Endothelial cell of umbilical vein (primary cell): ENCODE measurements around the gene BMX. TPM values are rescaled to one million over a fixed set of nuclear protein-coding genes. Genes with fewer than 3 reads are reported as not detected.

Source experiments
- BruUV-seq: library from RNA; stranded (reverse); fragments of 400-500 nt; replicated peaks from 2 replicates; lab custom pipeline; 2021; lab: Mats Ljungman, UMichigan
- CTCF ChIA-PET: fragments of 300-600, 350-600 bp; sonication (Branson Sonifier 250); formaldehyde crosslinking; loops from one replicate; lab custom pipeline; 2021; ENCODE audit warnings: antibody characterized with exemption, inconsistent platforms; lab: Charles Lee
- POLR2A ChIA-PET: fragments of 300-600, 350-600 bp; sonication (Branson Sonifier 250); formaldehyde crosslinking; loops from one replicate; lab custom pipeline; 2021; ENCODE audit warnings: antibody characterized with exemption, inconsistent platforms; lab: Charles Lee
- DNase-seq: peaks from one replicate; pipeline ENCODE4 v3.0.0-alpha.2; 2011; ENCODE audit warnings: low read depth, low spot score
- FAIRE-seq: peaks from 2 replicates; lab custom pipeline; 2011; peaks lifted over from hg19 to GRCh38; lab: Jason Lieb, UNC
- H2AFZ ChIP-seq: 2 replicates; pipeline ENCODE4 v1.6.0; 2012; ENCODE audit warnings: low read depth, low read length, control low read depth, inconsistent platforms
- H3K27ac ChIP-seq: 2 replicates; pipeline ENCODE4 v1.5.1; 2011; ENCODE audit warnings: low read depth, mild to moderate bottlenecking, control low read depth, low read length, moderate library complexity; ENCODE audit not compliant: insufficient read depth
- H3K27me3 ChIP-seq, 2 experiments: 2 replicates each; pipeline versions ENCODE4 v1.6.0 to v1.6.1; 2011; ENCODE audit warnings: low read length in 2 of 2, mixed read lengths in 1 of 2; ENCODE audit not compliant: control insufficient read depth in 2 of 2, insufficient read depth in 2 of 2
- H3K36me3 ChIP-seq, 2 experiments: 2 replicates in 1 of 2; 3 replicates in 1 of 2; pipeline ENCODE4 v1.5.1; 2011; ENCODE audit warnings: low read length in 2 of 2, mild to moderate bottlenecking in 1 of 2, moderate library complexity in 1 of 2; ENCODE audit not compliant: control insufficient read depth in 2 of 2, insufficient read depth in 2 of 2; ENCODE audit errors: extremely low read depth in 1 of 2
- H3K4me1 ChIP-seq: 3 replicates; pipeline ENCODE4 v1.5.1; 2011; ENCODE audit warnings: mild to moderate bottlenecking, low read length; ENCODE audit not compliant: control insufficient read depth, insufficient read depth; ENCODE audit errors: extremely low read depth
- H3K4me2 ChIP-seq: 2 replicates; pipeline ENCODE4 v1.6.1; 2011; ENCODE audit warnings: low read length, control low read depth, mixed read lengths; ENCODE audit not compliant: insufficient read depth
- H3K4me3 ChIP-seq, 3 experiments: fragments of 200-600 bp in 1 of 3; sonication (generic), shearing (Covaris generic) in 1 of 3; replicated peaks in 1 of 3; 2 replicates each; pipeline ENCODE4 v1.5.1; 2011 to 2016; ENCODE audit warnings: control low read depth in 3 of 3, low read length in 3 of 3, mild to moderate bottlenecking in 2 of 3, inconsistent platforms in 1 of 3, low read depth in 1 of 3, moderate library complexity in 1 of 3; ENCODE audit not compliant: insufficient read depth in 1 of 3
- H3K79me2 ChIP-seq: 2 replicates; pipeline ENCODE4 v1.6.0; 2012; ENCODE audit warnings: low read length, inconsistent platforms; ENCODE audit not compliant: control insufficient read depth, insufficient read depth
- H3K9ac ChIP-seq: replicated peaks from 2 replicates; pipeline ENCODE3; 2011; ENCODE audit warnings: low read length, control low read depth; ENCODE audit not compliant: insufficient read depth; ENCODE audit errors: extremely low read depth
- H3K9me1 ChIP-seq: replicated peaks from 3 replicates; pipeline ENCODE4 v1.6.0; 2011; ENCODE audit warnings: mild to moderate bottlenecking, low read length; ENCODE audit not compliant: control insufficient read depth, insufficient read depth; ENCODE audit errors: extremely low read depth
- H3K9me3 ChIP-seq: replicated peaks from 2 replicates; pipeline ENCODE4 v1.5.1; 2012; ENCODE audit warnings: low read length, inconsistent platforms; ENCODE audit not compliant: control insufficient read depth, insufficient read depth
- H4K20me1 ChIP-seq: replicated peaks from 2 replicates; pipeline ENCODE3; 2011; ENCODE audit warnings: mild to moderate bottlenecking, low read length; ENCODE audit not compliant: control insufficient read depth, insufficient read depth; ENCODE audit errors: extremely low read depth
- EZH2 ChIP-seq: IDR thresholded peaks from 2 replicates; pipeline ENCODE4 v1.6.1; 2012; ENCODE audit warnings: borderline replicate concordance, low read depth, mild to moderate bottlenecking, moderate library complexity, low read length, inconsistent platforms; ENCODE audit not compliant: severe bottlenecking
- FOS ChIP-seq: IDR thresholded peaks from 2 replicates; pipeline ENCODE4 v1.6.1; 2011; ENCODE audit warnings: mild to moderate bottlenecking, low read length, moderate library complexity, borderline replicate concordance; ENCODE audit not compliant: insufficient read depth
- GATA2 ChIP-seq: IDR thresholded peaks from 2 replicates; pipeline ENCODE4 v1.7.0; 2011; ENCODE audit warnings: low read depth, mild to moderate bottlenecking, moderate library complexity, mixed read lengths, low read length; ENCODE audit not compliant: insufficient read length, insufficient read depth
- JUN ChIP-seq: IDR thresholded peaks from 2 replicates; pipeline ENCODE4 v1.6.1; 2011; ENCODE audit warnings: borderline replicate concordance, low read depth; ENCODE audit not compliant: insufficient read length, insufficient read depth
- MYC ChIP-seq: IDR thresholded peaks from one replicate; pipeline ENCODE4 v1.6.1; 2011; ENCODE audit warnings: mild to moderate bottlenecking, low read depth, low read length
- POLR2A ChIP-seq: IDR thresholded peaks from 2 replicates; pipeline ENCODE4 v1.6.1; 2012; ENCODE audit warnings: low read depth, mild to moderate bottlenecking, control low read depth, low read length
- POLR2AphosphoS5 ChIP-seq: IDR thresholded peaks from 2 replicates; pipeline ENCODE4 v1.6.1; 2012; ENCODE audit warnings: low read depth, mild to moderate bottlenecking, control low read depth, low read length, moderate library complexity; ENCODE audit not compliant: insufficient read depth
- dilution Hi-C: fragments of 300-500 bp; cut with MboI; formaldehyde crosslinking; loops from one replicate; pipeline ENCODE4 v1.15.0; 2019; ENCODE audit warnings: low sequenced_read_pairs; ENCODE audit not compliant: extremely low pct_ligation_motif_present
- intact Hi-C: fragments of 100-400 bp; cut with micrococcal nuclease; formaldehyde crosslinking; loops from one replicate; pipeline ENCODE4 v1.10.0; 2022
- polyA plus RNA-seq, 4 experiments: library from polyadenylated mRNA; depleted of rRNA in 3 of 4; stranded (reverse) in 3 of 4; unstranded in 1 of 4; fragments of >200 nt; gene quantifications; 2 replicates each; pipeline versions ENCODE4 v1.2.1 to v1.2.3, GENCODE V29; 2011 to 2012; ENCODE audit warnings: missing spikeins in 1 of 4
- total RNA-seq: library from RNA; stranded (reverse); gene quantifications from 2 replicates; pipeline ENCODE4 v1.2.3, GENCODE V29; 2021
- TF ChIP-seq, protein P1 (sequence below): IDR thresholded peaks from 2 replicates; pipeline ENCODE4 v1.6.1; 2011; ENCODE audit not compliant: insufficient read depth, insufficient read length
- TF ChIP-seq, protein P2 (sequence below), 2 donors: IDR thresholded peaks; 1 replicate in 1 of 2; 2 replicates in 1 of 2; pipeline ENCODE4 v1.5.1; 2011; ENCODE audit warnings: low read length in 2 of 2, mild to moderate bottlenecking in 2 of 2, moderate library complexity in 2 of 2, control low read depth in 1 of 2, inconsistent platforms in 1 of 2, low read depth in 1 of 2; ENCODE audit not compliant: insufficient read depth in 1 of 2; ENCODE audit errors: extremely low read depth in 1 of 2

The BMX gene
- total and polyA plus RNA-seq, 2 donors (not counting 3 experiments of a cell fraction or from before 2014, with no cell fraction given): 49.8 to 105 TPM

DNA sequence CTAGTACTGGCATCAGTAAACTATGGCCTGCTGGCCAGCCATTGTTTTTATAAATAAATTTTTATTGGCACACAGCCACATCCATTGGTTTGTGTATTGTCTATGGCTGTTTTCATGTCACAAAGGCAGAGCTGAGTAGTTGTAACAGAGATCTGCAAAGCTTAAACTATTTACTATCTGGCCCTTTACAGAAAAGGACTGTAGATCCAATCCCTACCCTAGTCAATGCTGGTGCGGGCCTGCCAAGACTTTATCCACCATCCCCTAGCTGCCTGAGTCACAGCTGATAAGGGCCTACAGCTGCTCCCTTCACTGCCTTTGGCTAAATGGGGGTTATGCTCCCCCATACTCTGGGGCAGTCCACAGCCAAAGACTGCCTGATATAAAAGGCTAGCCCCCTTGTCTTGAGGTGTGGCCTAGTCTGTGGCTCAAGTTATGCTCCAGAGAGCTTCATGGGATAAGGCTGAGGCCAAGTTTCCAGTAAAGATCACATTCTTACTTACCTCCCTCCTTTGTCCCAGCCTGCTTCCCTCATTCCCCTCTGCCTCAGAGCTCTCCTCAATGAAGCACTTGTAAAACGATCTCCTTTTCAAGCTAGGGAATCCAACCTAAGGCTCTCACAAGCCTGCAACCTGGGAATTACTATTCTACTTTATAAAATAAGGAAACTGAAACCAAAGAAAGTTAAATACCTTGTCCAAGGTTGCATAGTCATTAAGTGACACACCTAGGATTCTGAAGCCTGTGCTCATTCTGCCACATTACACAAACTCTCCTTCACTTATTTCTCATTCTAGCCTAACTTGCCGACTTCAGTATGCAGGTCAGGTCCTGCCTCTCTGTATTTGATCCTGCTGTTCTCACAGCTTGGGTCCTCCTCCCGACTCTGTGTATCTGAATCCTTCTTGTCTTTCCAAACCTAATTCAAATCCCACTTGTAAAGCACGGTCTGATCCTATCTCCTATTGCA is 79.5 kb downstream of the BMX start:
- H3K9ac ChIP-seq: no peak overlapping the region
- H3K27me3 ChIP-seq: no peaks in the 10 kb centered on the region
- H3K9me1 ChIP-seq: no peaks in the 10 kb centered on the region
- intact Hi-C loops: loop anchor here (10.0 kb wide), 1 partner anchor 65 kb away; no protein-coding TSS in a partner anchor
- dilution Hi-C loops: no loop called here
- ChIA-PET POLR2A (no interaction called here), CTCF (interaction anchor here (0.8 to 1.4 kb wide), 4 partner anchors 12 to 22 kb away, joined by 3 to 12 read pairs (median 3); no protein-coding TSS in a partner anchor)
- no peaks in the 10 kb centered on the region for H3K79me2 ChIP-seq
- H3K4me2 ChIP-seq: no peak overlapping the region
- H2AFZ ChIP-seq: peak overlapping the region; percentile 3
- H4K20me1 ChIP-seq: no peaks in the 10 kb centered on the region
- no peaks in the 10 kb centered on the region for H3K36me3 ChIP-seq
- H3K27ac ChIP-seq: no peak overlapping the region
- no peak overlapping the region for H3K4me3 ChIP-seq
- DNase-seq (peak; percentile 80), FAIRE-seq (peak; percentile 8)
- no TSS peak for BruUV-seq
- peaks cover 9% of the 10 kb centered on the region for H3K4me1 ChIP-seq
- no peaks in the 10 kb centered on the region for H3K9me3 ChIP-seq
- TF ChIP-seq FOS: peak; percentile 7
- TF ChIP-seq POLR2A: no peak

DNA sequence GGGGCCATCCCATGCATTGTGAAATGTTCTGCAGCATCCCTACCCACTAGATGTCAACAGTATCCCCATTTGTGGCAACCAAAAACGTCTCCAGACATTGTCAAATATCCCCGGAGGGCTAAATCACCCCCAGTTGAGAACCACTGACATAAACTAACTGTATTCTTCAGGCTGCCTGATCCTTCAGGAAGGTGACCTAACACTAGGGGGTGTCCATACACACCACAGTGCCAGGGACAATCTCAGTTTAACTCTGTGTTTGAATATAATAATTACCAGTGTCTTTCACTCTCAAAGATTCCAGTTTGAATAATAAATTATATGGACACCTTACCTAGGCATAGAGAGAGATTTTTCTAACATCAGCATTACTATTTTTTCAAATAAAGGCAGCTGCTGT is 93.8 kb downstream of the BMX start:
- no peaks in the 10 kb centered on the region for H4K20me1 ChIP-seq
- H3K4me2 ChIP-seq: no peak overlapping the region
- no peak for DNase-seq
- no TSS peak for BruUV-seq
- H3K9me1 ChIP-seq: no peaks in the 10 kb centered on the region
- H3K4me3 ChIP-seq: no peak overlapping the region
- no peak overlapping the region for H2AFZ ChIP-seq
- peaks cover 3 to 4% of the 10 kb centered on the region in 2 experiments for H3K27me3 ChIP-seq
- no peaks in the 10 kb centered on the region for H3K9me3 ChIP-seq
- ChIA-PET POLR2A (no interaction called here), CTCF (no interaction called here)
- H3K79me2 ChIP-seq: no peaks in the 10 kb centered on the region
- TF ChIP-seq, protein P1, sequence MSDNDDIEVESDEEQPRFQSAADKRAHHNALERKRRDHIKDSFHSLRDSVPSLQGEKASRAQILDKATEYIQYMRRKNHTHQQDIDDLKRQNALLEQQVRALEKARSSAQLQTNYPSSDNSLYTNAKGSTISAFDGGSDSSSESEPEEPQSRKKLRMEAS: no peak
- TF ChIP-seq, protein P2, sequence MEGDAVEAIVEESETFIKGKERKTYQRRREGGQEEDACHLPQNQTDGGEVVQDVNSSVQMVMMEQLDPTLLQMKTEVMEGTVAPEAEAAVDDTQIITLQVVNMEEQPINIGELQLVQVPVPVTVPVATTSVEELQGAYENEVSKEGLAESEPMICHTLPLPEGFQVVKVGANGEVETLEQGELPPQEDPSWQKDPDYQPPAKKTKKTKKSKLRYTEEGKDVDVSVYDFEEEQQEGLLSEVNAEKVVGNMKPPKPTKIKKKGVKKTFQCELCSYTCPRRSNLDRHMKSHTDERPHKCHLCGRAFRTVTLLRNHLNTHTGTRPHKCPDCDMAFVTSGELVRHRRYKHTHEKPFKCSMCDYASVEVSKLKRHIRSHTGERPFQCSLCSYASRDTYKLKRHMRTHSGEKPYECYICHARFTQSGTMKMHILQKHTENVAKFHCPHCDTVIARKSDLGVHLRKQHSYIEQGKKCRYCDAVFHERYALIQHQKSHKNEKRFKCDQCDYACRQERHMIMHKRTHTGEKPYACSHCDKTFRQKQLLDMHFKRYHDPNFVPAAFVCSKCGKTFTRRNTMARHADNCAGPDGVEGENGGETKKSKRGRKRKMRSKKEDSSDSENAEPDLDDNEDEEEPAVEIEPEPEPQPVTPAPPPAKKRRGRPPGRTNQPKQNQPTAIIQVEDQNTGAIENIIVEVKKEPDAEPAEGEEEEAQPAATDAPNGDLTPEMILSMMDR (IDR thresholded peaks at IDR 0.05; ENCODE audit: extremely low read depth in 1 of 2, insufficient read depth in 1 of 2, low read depth in 1 of 2, low read length in 2 of 2): no peak
- TF ChIP-seq MYC: no peak
- no peak for TF ChIP-seq JUN
- TF ChIP-seq POLR2A: no peak
- TF ChIP-seq GATA2: no peak
- no peak for TF ChIP-seq FOS
- no peak for TF ChIP-seq POLR2AphosphoS5
- TF ChIP-seq EZH2: no peak
- H3K9ac ChIP-seq: no peak overlapping the region
- dilution Hi-C loops: no loop called here
- intact Hi-C loops: no loop called here
- no peak overlapping the region for H3K27ac ChIP-seq
- FAIRE-seq: peak; percentile 54
- H3K36me3 ChIP-seq: no peaks in the 10 kb centered on the region
- H3K4me1 ChIP-seq: no peaks in the 10 kb centered on the region
